T47D (cell line): ENCODE results near the gene MFAP4.

Experiments
- DNase-seq, 2 experiments: peaks; one replicate each; pipeline versions ENCODE4 v3.0.0 to v3.0.0-alpha.2; 2011 to 2012; ENCODE audit warnings: low read depth in 1 of 2, low spot score in 1 of 2
- JUND ChIP-seq: IDR thresholded peaks from 2 replicates; pipeline ENCODE4 v1.6.1; 2012; ENCODE audit warnings: low read depth
- in situ Hi-C: cut with HindIII; loops from 2 replicates; pipeline ENCODE4 v1.10.0; 2016; ENCODE audit warnings: low sequenced_read_pairs, low pct_unique_long_range_greater_than_20kb

MFAP4 gene

GRCh38 chr17:19379361-19380065, 7.5 kb downstream of the MFAP4 start:
- no peak for DNase-seq
- TF ChIP-seq JUND, result no peak
- in situ Hi-C loops, result no loop called here

GRCh38 chr17:19378416-19379360, 8.3 kb downstream of the MFAP4 start, which contains the start of gene MAPK7:
MAPK7 (plus strand) TSS chr17:19378498; CDS start chr17:19378901, 403 bp downstream.
- in situ Hi-C loops, result no loop called here
- no peak for TF ChIP-seq JUND
- no peak for DNase-seq

GRCh38 chr17:19377602-19378415, 9.2 kb downstream of the MFAP4 start:
- TF ChIP-seq JUND, result no peak
- in situ Hi-C loops, result no loop called here
- peak; percentile 100 for DNase-seq

GRCh38 chr17:19376811-19377210, 10.2 kb downstream of the MFAP4 start:
- in situ Hi-C loops, result no loop called here
- no peak for TF ChIP-seq JUND
- peak in 1 of 2 experiments; percentile 84 for DNase-seq

- in situ Hi-C loops, result no loop called here
- DNase-seq, result no peak
- no peak for TF ChIP-seq JUND
Measured at GRCh38 chr17:19375732-19376131, 11.3 kb downstream of the MFAP4 start.

GRCh38 chr17:19374136-19374535, 12.9 kb downstream of the MFAP4 start:
- in situ Hi-C loops, result no loop called here
- no peak for TF ChIP-seq JUND
- DNase-seq, result no peak

GRCh38 chr17:19372866-19373504, 14.0 kb downstream of the MFAP4 start:
- DNase-seq, result no peak
- in situ Hi-C loops, result no loop called here
- TF ChIP-seq JUND, result no peak

GRCh38 chr17:19372439-19372838, 14.6 kb downstream of the MFAP4 start:
- in situ Hi-C loops, result no loop called here
- no peak for DNase-seq
- no peak for TF ChIP-seq JUND

- DNase-seq, result no peak
- TF ChIP-seq JUND, result no peak
- in situ Hi-C loops, result no loop called here
Measured at GRCh38 chr17:19372011-19372370, 15.0 kb downstream of the MFAP4 start.

GRCh38 chr17:19371259-19372010, 15.6 kb downstream of the MFAP4 start:
- in situ Hi-C loops, result no loop called here
- no peak for DNase-seq
- no peak for TF ChIP-seq JUND

- DNase-seq, result no peak
- in situ Hi-C loops, result no loop called here
Measured at GRCh38 chr17:19370493-19370960, 16.5 kb downstream of the MFAP4 start.

More at GRCh38 chr17:19370493-19370960, 16.5 kb downstream of the MFAP4 start:
- TF ChIP-seq JUND, result no peak
